HL-60 (cell line): ENCODE measurements around the gene PELI1.

Experiments
- DNase-seq, 2 experiments: peaks; one replicate each; pipeline ENCODE4 v3.0.0-alpha.2; 2010 to 2020; ENCODE audit warnings: low read depth in 1 of 2, low spot score in 1 of 2
- H3K27ac ChIP-seq: fragments of 250-450 bp; sonication (Bioruptor Pico); replicated peaks from 2 replicates; pipeline ENCODE4 v1.5.1; 2020; ENCODE audit warnings: mild to moderate bottlenecking, moderate library complexity
- H3K27me3 ChIP-seq: fragments of 250-450 bp; sonication (Bioruptor Pico); 2 replicates; pipeline ENCODE4 v1.5.1; 2021; ENCODE audit warnings: mild to moderate bottlenecking, moderate library complexity; ENCODE audit not compliant: insufficient read depth, poor library complexity, severe bottlenecking
- H3K4me3 ChIP-seq: replicated peaks from 2 replicates; pipeline ENCODE4 v1.5.1; 2011; ENCODE audit warnings: mild to moderate bottlenecking, control low read depth, low read length; ENCODE audit not compliant: insufficient read depth
- GABPA ChIP-seq: IDR thresholded peaks from 2 replicates; pipeline ENCODE4 v1.6.1; 2012; ENCODE audit warnings: low read depth
- POLR2AphosphoS5 ChIP-seq: IDR thresholded peaks from 2 replicates; pipeline ENCODE4 v1.6.1; 2012; ENCODE audit warnings: low read depth
- SPI1 ChIP-seq: IDR thresholded peaks from 2 replicates; pipeline ENCODE4 v1.6.1; 2012; ENCODE audit warnings: low read depth, mild to moderate bottlenecking, borderline replicate concordance
- long read RNA-seq: library from polyadenylated mRNA; unstranded; transcript quantifications from one replicate; pipeline ENCODE4 v2.0.0, GENCODE V29; 2020
- TF ChIP-seq, protein P1 (sequence below): IDR thresholded peaks from one replicate; pipeline ENCODE4 v1.5.1; 2011; ENCODE audit warnings: low read length, control low read depth, inconsistent platforms; ENCODE audit not compliant: insufficient read depth
- TF ChIP-seq, protein P2 (sequence below): IDR thresholded peaks from 2 replicates; pipeline ENCODE4 v1.6.1; 2012; ENCODE audit warnings: low read depth; ENCODE audit not compliant: insufficient replicate concordance

PELI1 gene, protein sequence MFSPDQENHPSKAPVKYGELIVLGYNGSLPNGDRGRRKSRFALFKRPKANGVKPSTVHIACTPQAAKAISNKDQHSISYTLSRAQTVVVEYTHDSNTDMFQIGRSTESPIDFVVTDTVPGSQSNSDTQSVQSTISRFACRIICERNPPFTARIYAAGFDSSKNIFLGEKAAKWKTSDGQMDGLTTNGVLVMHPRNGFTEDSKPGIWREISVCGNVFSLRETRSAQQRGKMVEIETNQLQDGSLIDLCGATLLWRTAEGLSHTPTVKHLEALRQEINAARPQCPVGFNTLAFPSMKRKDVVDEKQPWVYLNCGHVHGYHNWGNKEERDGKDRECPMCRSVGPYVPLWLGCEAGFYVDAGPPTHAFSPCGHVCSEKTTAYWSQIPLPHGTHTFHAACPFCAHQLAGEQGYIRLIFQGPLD
- long read RNA-seq, transcript PELI1-201 (7 exons, 3,750 nt), result major isoform, 21 of 26 reads
- long read RNA-seq, partial matches to known transcripts, result 1 of 26 reads
- long read RNA-seq, other reads (novel, unspliced or antisense), result 4 of 26 reads

DNA sequence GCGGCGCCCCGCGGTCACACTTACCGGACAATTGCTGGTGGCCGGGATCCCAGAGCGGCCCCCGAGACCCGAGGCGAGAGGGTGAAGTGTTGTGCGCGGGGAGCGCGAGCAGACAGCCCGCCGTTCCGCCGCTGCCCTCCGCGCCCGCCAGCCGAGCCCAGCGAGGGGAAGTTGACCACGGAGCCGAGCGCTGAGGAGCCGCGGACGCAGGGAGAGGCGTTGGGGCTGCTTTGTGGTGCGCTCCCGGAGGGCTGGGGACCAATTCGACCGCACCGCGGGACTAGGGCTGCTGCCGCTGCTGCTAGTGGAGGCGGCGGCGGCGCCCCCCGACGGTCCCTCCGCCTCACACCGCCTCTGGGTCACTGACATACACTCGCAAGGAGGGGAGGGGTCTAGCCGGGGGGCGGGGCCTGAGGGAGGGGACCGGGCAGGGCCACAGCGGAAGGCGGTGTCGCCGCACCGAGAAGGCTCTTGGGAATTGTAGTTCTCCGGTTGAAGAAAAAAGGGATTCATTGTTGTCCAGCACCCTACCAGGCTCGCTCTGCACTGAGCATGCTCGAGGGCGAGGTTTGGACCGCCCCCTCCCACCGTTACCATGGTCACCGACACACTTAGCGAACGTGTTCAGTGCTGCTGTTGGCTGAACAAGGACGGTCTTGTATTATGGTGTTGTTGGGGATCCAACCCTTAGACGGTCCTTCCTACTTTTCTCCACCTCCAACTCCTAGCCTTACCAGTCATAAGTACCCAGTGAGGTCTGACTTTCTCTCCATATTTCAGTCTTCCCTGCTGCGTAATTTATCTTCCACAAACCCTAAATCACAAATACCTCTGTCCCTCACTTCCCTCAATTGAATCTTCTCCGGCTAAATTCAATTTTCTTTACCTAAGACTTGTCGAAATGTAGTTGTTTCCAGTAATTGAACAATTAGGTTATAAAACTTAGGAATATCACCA lies at the start of gene PELI1:
PELI1 (minus strand) TSS at position 364 of the 957 bp plus-strand sequence. CDS start 36,110 bp downstream, outside the sequence.
- H3K27ac ChIP-seq, result peak within 1 kb of the TSS; percentile 85
- TF ChIP-seq GABPA, result no peak
- TF ChIP-seq, protein P1, sequence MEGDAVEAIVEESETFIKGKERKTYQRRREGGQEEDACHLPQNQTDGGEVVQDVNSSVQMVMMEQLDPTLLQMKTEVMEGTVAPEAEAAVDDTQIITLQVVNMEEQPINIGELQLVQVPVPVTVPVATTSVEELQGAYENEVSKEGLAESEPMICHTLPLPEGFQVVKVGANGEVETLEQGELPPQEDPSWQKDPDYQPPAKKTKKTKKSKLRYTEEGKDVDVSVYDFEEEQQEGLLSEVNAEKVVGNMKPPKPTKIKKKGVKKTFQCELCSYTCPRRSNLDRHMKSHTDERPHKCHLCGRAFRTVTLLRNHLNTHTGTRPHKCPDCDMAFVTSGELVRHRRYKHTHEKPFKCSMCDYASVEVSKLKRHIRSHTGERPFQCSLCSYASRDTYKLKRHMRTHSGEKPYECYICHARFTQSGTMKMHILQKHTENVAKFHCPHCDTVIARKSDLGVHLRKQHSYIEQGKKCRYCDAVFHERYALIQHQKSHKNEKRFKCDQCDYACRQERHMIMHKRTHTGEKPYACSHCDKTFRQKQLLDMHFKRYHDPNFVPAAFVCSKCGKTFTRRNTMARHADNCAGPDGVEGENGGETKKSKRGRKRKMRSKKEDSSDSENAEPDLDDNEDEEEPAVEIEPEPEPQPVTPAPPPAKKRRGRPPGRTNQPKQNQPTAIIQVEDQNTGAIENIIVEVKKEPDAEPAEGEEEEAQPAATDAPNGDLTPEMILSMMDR, result no peak
- TF ChIP-seq SPI1, result peak; percentile 42; the same call in 1 of the 2 replicates
- TF ChIP-seq, protein P2, sequence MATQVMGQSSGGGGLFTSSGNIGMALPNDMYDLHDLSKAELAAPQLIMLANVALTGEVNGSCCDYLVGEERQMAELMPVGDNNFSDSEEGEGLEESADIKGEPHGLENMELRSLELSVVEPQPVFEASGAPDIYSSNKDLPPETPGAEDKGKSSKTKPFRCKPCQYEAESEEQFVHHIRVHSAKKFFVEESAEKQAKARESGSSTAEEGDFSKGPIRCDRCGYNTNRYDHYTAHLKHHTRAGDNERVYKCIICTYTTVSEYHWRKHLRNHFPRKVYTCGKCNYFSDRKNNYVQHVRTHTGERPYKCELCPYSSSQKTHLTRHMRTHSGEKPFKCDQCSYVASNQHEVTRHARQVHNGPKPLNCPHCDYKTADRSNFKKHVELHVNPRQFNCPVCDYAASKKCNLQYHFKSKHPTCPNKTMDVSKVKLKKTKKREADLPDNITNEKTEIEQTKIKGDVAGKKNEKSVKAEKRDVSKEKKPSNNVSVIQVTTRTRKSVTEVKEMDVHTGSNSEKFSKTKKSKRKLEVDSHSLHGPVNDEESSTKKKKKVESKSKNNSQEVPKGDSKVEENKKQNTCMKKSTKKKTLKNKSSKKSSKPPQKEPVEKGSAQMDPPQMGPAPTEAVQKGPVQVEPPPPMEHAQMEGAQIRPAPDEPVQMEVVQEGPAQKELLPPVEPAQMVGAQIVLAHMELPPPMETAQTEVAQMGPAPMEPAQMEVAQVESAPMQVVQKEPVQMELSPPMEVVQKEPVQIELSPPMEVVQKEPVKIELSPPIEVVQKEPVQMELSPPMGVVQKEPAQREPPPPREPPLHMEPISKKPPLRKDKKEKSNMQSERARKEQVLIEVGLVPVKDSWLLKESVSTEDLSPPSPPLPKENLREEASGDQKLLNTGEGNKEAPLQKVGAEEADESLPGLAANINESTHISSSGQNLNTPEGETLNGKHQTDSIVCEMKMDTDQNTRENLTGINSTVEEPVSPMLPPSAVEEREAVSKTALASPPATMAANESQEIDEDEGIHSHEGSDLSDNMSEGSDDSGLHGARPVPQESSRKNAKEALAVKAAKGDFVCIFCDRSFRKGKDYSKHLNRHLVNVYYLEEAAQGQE, result no peak
- TF ChIP-seq POLR2AphosphoS5, result peak; percentile 65; the same call in 1 of the 2 replicates
- peak within 1 kb of the TSS; percentile 83 for H3K4me3 ChIP-seq
- peak; percentile 93 to 96 for DNase-seq
- no peaks in the 10 kb centered on the region for H3K27me3 ChIP-seq

DNA sequence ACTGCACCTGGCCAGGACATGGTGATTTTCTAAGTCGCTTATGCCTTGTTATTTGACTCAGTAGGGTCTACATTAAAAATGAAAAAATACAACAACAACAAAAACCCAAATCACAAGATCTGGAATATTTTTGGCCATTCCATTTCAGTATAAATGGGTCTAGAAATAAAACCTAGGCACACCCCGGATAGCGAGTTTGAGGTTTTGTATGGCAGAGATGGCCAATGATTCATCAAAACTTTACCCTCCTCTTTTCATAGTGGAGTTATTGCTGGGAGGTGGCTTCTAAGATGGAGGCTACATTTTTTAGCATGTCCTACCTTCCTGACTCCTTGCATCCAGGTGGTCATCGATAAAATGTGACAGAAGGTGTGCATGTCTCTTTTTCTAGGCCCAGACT lies 49.3 kb upstream of the PELI1 start:
- Histone ChIP-seq H3K4me3 (no peak overlapping the region), H3K27ac (peak overlapping the region; percentile 70), H3K27me3 (no peaks in the 10 kb centered on the region)
- DNase-seq, result no peak
- TF ChIP-seq, protein P2, result no peak
- TF ChIP-seq, protein P1, result no peak
- no peak for TF ChIP-seq SPI1
- no peak for TF ChIP-seq POLR2AphosphoS5
- TF ChIP-seq GABPA, result no peak

DNA sequence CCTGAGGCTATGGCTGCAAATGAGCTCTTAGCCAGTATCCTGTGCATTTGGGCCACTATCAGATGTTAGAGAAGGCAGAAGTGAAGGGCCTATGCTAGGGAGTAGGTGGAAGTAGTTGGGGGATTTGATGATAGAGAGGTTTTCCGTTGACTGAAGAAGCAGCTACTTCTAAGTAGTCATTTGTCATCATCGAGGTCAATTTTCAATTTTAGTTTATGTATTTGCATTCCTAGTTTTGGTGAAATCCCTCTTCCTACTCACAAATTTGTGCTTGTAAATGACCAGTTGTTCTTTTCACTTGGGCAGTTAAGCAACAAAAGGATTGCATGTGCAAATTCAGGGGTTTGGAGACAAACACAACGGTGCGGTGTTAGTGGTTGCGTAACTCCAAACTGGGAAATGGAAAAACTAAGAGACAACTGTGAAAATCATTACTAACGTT lies 48.5 kb upstream of the PELI1 start:
- H3K27me3 ChIP-seq, result no peaks in the 10 kb centered on the region
- no peak overlapping the region for H3K4me3 ChIP-seq
- TF ChIP-seq POLR2AphosphoS5 (0 out of 2 replicates have a peak, but pooled peaks have one; percentile 29), GABPA (no peak)
- peak overlapping the region; percentile 70 for H3K27ac ChIP-seq
- DNase-seq, result peak; percentile 81 to 87
